Thyroid gland (tissue), 4 donors: Measurements from ENCODE around the gene DNAH8. TPM values are rescaled to one million over a fixed set of nuclear protein-coding genes. Genes with fewer than 3 reads are reported as not detected.

Source experiments
- DNase-seq, 2 donors: peaks; one replicate each; pipeline ENCODE4 v3.0.0-alpha.2; 2019
- H3K27ac ChIP-seq, 3 donors: fragments of 200-600 bp; sonication (generic); 1 replicate in 2 of 3; 2 replicates in 1 of 3; pipeline ENCODE4 v1.5.1; 2016 to 2019; ENCODE audit warnings: mild to moderate bottlenecking in 1 of 3, moderate library complexity in 1 of 3
- H3K27me3 ChIP-seq: fragments of 200-600 bp; sonication (generic); one replicate; pipeline ENCODE4 v1.5.1; 2019
- H3K36me3 ChIP-seq, 2 donors: fragments of 200-600 bp; sonication (generic); one replicate each; pipeline ENCODE4 v1.5.1; 2016 to 2019
- H3K4me1 ChIP-seq, 2 donors: fragments of 200-600 bp; sonication (generic); one replicate each; pipeline ENCODE4 v1.5.1; 2017 to 2019
- H3K4me3 ChIP-seq, 3 donors: fragments of 200-600 bp; sonication (generic); replicated peaks in 1 of 3; 1 replicate in 2 of 3; 2 replicates in 1 of 3; pipeline ENCODE4 v1.5.1; 2016; ENCODE audit warnings: mild to moderate bottlenecking in 1 of 3
- H3K9me3 ChIP-seq: fragments of 200-600 bp; sonication (generic); one replicate; pipeline ENCODE4 v1.5.1; 2017
- POLR2A ChIP-seq, 2 donors: fragments of 450-650 bp; IDR thresholded peaks; one replicate each; pipeline ENCODE4 v1.6.1; 2017; ENCODE audit warnings: antibody characterized with exemption in 2 of 2, mild to moderate bottlenecking in 2 of 2, moderate library complexity in 1 of 2
- WGBS, 2 donors: methylation state at CpG; one replicate each; pipeline ENCODE4 v1.1.5; 2017; 5-methylcytosine and 5-hydroxymethylcytosine counted together
- intact Hi-C: fragments of 100-400 bp; cut with DNase I; formaldehyde crosslinking; loops from one replicate; pipeline ENCODE4 v1.15.1; 2023
- total RNA-seq, 4 donors: library from RNA; depleted of rRNA; stranded (reverse); fragments of >200 nt; gene quantifications; one replicate each; pipeline ENCODE4 v1.2.3, GENCODE V29; 2016
- TF ChIP-seq, protein P1 (sequence below), 6 experiments: fragments of 200-600 bp in 3 of 6; fragments of 450-650 bp in 3 of 6; sonication (generic) in 3 of 6; IDR thresholded peaks; one replicate each; pipeline ENCODE4 v1.5.1; 2016 to 2019; ENCODE audit warnings: antibody characterized with exemption in 6 of 6, mild to moderate bottlenecking in 2 of 6, inconsistent platforms in 1 of 6, moderate library complexity in 1 of 6

The DNAH8 gene
- total RNA-seq, 4 donors from 2014 or later, result 0.04 to 4.8 (median 0.12) TPM

DNA sequence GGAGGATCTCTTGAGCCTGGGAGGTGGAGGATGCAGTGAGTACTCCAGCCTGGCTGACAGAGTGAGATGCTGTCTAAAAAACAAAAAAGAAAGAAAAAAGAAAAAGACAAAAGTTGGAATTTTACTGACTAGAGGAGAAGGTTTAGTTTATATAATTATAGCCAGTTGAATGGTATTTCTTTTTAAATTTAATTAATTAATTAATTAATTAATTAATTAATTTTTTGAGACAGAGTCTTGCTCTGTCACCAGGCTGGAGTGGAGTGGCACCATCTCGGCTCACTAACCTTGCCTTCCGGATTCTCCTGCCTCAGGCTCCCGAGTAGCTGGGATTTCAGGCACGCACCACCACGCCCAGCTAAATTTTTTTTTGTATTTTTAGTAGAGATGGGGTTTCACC is 8.7 kb downstream of the DNAH8 start:
- no peak for DNase-seq
- intact Hi-C loops, result no loop called here
- 94 to 96% methylated on average over 5 of the region's 5 CpGs for WGBS, 2 donors

DNA sequence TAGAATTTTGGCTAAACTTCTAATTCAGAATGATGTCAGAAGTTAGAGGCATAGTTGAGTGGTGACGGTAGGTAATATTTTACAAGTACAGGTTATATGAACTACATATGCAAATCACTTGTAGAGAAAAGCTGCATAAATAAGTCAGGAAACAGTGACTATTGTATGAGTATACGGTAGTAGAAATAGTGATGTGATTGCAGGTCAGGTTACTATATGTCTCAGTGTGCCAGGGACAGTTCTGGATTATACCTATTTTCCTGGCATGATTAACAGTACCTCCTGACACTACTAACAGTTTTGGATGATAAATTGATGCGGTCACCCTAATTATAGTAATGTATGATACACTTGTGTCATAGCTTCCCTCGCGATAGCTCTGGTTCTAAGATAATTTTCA is 9.2 kb downstream of the DNAH8 start:
- H3K27ac ChIP-seq, result no peak overlapping the region
- H3K4me3 ChIP-seq, result no peak overlapping the region
- intact Hi-C loops, result no loop called here
- H3K36me3 ChIP-seq, result no peaks in the 10 kb centered on the region
- TF ChIP-seq POLR2A (IDR thresholded peaks at IDR 0.05), result no peak
- TF ChIP-seq, protein P1, sequence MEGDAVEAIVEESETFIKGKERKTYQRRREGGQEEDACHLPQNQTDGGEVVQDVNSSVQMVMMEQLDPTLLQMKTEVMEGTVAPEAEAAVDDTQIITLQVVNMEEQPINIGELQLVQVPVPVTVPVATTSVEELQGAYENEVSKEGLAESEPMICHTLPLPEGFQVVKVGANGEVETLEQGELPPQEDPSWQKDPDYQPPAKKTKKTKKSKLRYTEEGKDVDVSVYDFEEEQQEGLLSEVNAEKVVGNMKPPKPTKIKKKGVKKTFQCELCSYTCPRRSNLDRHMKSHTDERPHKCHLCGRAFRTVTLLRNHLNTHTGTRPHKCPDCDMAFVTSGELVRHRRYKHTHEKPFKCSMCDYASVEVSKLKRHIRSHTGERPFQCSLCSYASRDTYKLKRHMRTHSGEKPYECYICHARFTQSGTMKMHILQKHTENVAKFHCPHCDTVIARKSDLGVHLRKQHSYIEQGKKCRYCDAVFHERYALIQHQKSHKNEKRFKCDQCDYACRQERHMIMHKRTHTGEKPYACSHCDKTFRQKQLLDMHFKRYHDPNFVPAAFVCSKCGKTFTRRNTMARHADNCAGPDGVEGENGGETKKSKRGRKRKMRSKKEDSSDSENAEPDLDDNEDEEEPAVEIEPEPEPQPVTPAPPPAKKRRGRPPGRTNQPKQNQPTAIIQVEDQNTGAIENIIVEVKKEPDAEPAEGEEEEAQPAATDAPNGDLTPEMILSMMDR (IDR thresholded peaks at IDR 0.05), result no peak
- no peaks in the 10 kb centered on the region for H3K27me3 ChIP-seq
- H3K9me3 ChIP-seq, result no peaks in the 10 kb centered on the region
- no peaks in the 10 kb centered on the region for H3K4me1 ChIP-seq
- WGBS, 2 donors, result 76 to 87% methylated on average over 5 of the region's 5 CpGs
- DNase-seq, result no peak

More for the DNA sequence above, 8.7 kb downstream of the DNAH8 start:
- TF ChIP-seq, protein P1 (IDR thresholded peaks at IDR 0.05), result no peak
- no peak for TF ChIP-seq POLR2A (IDR thresholded peaks at IDR 0.05)
- H3K36me3 ChIP-seq, result no peaks in the 10 kb centered on the region
- no peak overlapping the region for H3K4me3 ChIP-seq
- H3K9me3 ChIP-seq, result no peaks in the 10 kb centered on the region
- no peaks in the 10 kb centered on the region for H3K27me3 ChIP-seq
- H3K27ac ChIP-seq, result no peak overlapping the region
- H3K4me1 ChIP-seq, result no peaks in the 10 kb centered on the region

DNA sequence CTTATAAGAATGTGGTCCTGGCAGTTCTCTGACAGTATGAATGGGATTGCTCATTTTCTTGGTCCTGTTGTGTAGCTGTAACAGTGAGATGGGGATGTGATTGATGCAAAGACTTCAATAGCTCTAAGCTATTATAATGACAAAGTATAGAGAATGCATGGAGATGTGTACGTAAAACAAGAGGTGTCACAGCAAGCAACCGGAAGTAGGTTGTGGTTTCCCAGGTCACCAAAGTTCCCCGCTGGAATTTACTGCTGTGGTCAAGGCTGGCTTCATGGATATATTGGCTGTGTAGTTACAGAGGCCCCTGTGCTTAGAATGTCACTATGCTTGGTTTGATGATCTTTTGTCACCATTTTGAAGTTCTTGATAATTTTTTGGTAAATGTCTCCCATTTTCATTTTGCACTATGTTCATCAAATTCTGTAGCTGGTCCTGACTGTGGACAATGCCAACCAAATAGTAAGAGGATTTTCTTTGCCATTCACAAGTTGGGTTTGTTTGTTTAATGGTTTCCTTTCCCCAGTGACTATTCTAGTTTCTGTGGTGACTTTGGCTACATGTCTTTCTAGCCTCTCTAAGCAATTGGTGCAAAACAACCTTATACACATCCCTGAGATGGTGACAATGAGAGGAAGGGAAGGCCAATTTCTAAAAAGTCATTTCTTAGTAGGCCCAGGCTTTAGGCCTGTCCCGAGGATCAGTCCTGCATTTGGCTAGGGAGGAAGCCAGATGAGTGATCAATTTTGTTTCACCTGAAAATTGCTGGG is 10.5 kb downstream of the DNAH8 start:
- Histone ChIP-seq H3K27ac (no peak overlapping the region), H3K4me1 (no peaks in the 10 kb centered on the region)
- intact Hi-C loops, result no loop called here

DNA sequence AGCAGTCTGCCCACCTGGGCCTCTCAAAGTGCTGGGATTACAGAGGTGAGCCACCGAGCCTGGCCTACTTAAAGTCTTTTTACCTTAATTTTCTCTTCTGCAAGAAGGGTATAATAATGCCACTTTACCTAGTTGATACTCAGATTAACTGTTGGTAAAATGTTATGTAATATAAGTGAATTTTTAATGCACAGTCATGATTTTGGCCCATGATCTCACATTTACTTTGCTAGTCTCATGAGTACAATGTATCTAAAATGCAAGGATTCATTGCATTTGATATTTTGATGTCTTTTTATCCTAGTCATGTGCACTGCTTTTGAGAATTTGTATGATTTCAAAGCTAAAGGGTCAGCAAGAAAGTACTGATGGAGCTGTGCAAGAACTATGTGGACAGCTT is 13.1 kb downstream of the DNAH8 start:
- Histone ChIP-seq H3K4me3 (no peak overlapping the region), H3K36me3 (no peaks in the 10 kb centered on the region), H3K4me1 (no peaks in the 10 kb centered on the region), H3K9me3 (no peaks in the 10 kb centered on the region), H3K27ac (no peak overlapping the region), H3K27me3 (no peaks in the 10 kb centered on the region)
- 89 to 92% methylated on average over 1 of the region's 1 CpG for WGBS, 2 donors
- TF ChIP-seq, protein P1 (IDR thresholded peaks at IDR 0.05), result no peak
- TF ChIP-seq POLR2A (IDR thresholded peaks at IDR 0.05), result no peak
- intact Hi-C loops, result no loop called here
- DNase-seq, result no peak

More for the DNA sequence above, 10.5 kb downstream of the DNAH8 start:
- Histone ChIP-seq H3K27me3 (no peaks in the 10 kb centered on the region), H3K4me3 (no peak overlapping the region), H3K36me3 (no peaks in the 10 kb centered on the region), H3K9me3 (no peaks in the 10 kb centered on the region)
- 86 to 90% methylated on average over 4 of the region's 4 CpGs for WGBS, 2 donors
- TF ChIP-seq, protein P1 (IDR thresholded peaks at IDR 0.05), result no peak
- no peak for DNase-seq

DNA sequence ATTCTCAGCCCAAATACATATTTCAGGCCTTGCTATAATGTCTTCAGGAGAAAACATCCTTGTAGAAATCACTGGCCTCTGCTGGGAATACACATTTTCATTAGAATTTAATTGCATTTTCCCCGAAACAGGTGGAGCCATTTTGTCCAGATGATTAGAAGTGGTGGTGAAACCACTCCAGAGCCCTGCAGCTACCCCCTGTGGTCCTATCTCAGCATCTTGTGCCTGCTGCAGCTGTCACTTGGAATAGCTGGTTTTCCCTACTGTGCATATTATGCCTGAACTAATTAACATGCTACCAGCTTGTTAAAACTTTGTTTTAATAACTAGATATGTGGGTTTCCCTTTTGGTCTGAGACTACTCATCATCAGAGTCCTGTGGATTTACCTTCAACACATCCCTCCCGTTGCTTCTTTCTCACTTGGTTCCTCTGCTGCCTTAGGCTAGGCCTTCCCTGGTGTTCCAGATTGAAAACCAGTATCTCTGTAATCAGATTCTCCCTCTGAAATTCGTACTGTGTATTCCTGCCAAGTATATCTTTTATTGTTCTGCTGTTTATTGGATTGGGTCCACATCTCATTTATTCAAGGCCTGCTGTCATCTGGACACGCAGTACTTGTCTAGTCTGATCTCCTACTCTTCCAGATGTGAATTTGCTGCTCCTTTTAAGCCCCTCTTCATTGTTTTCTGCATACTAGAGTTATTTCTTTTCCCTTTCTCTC is 15.2 kb downstream of the DNAH8 start:
- no peak for DNase-seq
- no peak for TF ChIP-seq POLR2A (IDR thresholded peaks at IDR 0.05)
- TF ChIP-seq, protein P1 (IDR thresholded peaks at IDR 0.05), result no peak
- no peaks in the 10 kb centered on the region for H3K4me1 ChIP-seq
- intact Hi-C loops, result no loop called here
- no peaks in the 10 kb centered on the region for H3K9me3 ChIP-seq
- no peaks in the 10 kb centered on the region for H3K36me3 ChIP-seq
- H3K4me3 ChIP-seq, result no peak overlapping the region
- no peak overlapping the region for H3K27ac ChIP-seq
- H3K27me3 ChIP-seq, result no peaks in the 10 kb centered on the region
- WGBS, 2 donors, result 70 to 71% methylated on average over 4 of the region's 4 CpGs
